Central memory CD8-positive, alpha-beta T cell (primary cell): ENCODE measurements around the gene MISP3.
A peak's percentile ranks its signal among the peaks of the same experiment; 100 is the strongest.

Experiments used
- ATAC-seq: fragments of 150-1000 bp; cut with Tn5 transposase; replicated peaks from 2 replicates; pipeline ENCODE4 v1.10.0; 2022; ENCODE audit warnings: mild to moderate bottlenecking, moderate FRiP score, moderate number of reproducible peaks; ENCODE audit not compliant: poor library complexity, severe bottlenecking; ENCODE audit errors: extremely low read depth
- DNase-seq, 2 donors: peaks; one replicate each; pipeline ENCODE4 v3.0.0; 2021; ENCODE audit warnings: low spot score in 2 of 2
- H3K27ac Mint-ChIP-seq: one replicate; pipeline ENCODE4 v1.8.0; 2022; ENCODE audit warnings: low read depth, mild to moderate bottlenecking, moderate library complexity, mixed read lengths
- H3K27me3 Mint-ChIP-seq: one replicate; pipeline ENCODE4 v1.8.0; 2022; ENCODE audit warnings: mixed read lengths
- H3K36me3 Mint-ChIP-seq: one replicate; pipeline ENCODE4 v1.8.0; 2022; ENCODE audit warnings: mild to moderate bottlenecking, moderate library complexity, mixed read lengths; ENCODE audit not compliant: insufficient read depth
- H3K4me1 Mint-ChIP-seq: one replicate; pipeline ENCODE4 v1.8.0; 2022; ENCODE audit warnings: mixed read lengths
- H3K4me3 Mint-ChIP-seq: one replicate; pipeline ENCODE4 v1.8.0; 2022; ENCODE audit warnings: mild to moderate bottlenecking, moderate library complexity, mixed read lengths
- H3K9me3 Mint-ChIP-seq: one replicate; pipeline ENCODE4 v1.8.0; 2022; ENCODE audit warnings: mixed read lengths

MISP3 gene

DNA sequence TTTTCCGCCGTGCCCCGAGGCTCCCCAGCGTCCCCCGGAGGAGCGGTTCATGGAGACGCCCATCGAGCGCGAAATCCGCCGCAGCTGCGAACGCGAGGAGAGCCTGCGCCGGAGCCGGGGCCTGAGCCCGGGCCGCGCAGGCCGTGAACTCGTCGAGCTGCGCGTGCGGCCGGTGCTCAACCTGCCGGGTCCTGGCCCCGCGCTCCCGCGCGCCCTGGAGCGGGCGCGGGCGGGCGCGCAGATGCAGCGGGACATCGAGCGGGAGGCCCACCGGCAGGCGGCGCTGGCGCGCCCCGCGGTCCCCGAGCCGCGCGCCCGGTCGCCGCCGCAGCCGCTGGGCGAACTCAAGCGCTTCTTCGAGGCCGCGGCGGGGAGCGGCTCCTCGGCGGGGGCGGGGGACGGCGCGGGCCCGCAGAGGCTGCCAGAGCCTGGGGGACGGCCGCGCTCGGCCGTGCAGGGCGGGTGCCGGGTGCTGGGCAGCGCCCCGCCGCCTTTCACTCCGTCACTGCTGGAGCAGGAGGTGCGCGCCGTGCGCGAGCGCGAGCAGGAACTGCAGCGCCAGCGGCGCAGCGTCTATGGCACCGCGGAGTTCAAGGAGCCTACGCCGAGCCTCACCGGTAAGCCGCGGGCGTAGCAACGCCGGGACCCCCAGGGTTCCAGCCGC, 807 bp downstream of the MISP3 start:
- Mint-ChIP-seq H3K36me3 (peaks cover 14% of the 10 kb centered on the region), H3K9me3 (no peaks in the 10 kb centered on the region), H3K27me3 (no peaks in the 10 kb centered on the region), H3K4me1 (peaks cover 15% of the 10 kb centered on the region), H3K27ac (peak overlapping the region; percentile 97), H3K4me3 (peak overlapping the region; percentile 98)
- DNase-seq (peak; percentile 70 to 72), ATAC-seq (peak; percentile 74)

DNA sequence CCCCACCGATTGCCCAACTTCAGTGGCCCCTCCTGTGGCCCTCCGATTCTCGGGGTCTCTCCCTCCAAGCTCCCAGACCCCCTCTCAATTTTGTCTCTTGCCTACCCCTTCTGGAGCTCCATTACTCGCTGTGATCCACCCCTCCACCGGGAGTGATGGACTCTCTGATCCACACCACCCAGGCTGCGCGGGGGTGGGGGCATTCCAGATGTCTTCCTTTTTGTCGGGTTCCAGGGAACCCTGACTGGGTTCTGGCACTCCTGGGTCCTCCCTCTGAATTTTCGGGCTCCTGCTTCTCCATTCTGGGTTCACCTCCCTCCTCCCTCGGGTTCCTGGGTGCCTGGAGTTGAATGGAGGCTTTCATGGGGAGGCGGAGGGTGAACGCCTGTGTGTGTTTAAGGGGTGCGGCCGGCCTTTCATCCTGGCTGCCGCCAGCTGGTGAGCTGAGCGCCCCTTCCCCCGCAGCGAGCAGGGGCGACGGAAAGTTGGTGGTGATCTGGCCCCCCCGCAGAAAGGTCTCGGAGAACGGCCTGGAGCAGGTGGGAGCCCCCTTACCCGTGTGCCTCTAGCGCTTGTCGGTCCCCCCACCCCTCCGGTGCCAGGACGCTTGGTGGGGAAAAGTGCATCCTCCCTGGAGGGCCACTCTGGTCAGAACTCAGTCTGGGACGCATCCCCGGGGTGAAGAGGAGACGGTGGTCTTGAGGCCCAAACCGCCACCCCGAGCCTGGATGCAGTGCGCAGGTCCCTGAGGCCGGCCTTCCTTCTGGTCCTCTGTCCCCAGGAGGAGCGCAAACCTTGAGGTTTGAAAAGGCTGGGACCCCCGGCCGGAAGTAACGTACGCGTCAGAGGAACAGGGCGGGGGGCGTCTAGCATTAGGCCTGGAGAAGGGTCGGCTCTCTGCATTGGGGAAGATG, 1.6 kb downstream of the MISP3 start:
- Mint-ChIP-seq H3K27me3 (no peaks in the 10 kb centered on the region), H3K27ac (peak overlapping the region; percentile 97), H3K9me3 (no peaks in the 10 kb centered on the region), H3K36me3 (peaks cover 14% of the 10 kb centered on the region), H3K4me3 (peak overlapping the region; percentile 98), H3K4me1 (peaks cover 15% of the 10 kb centered on the region)
- no peak for DNase-seq
- ATAC-seq, result peak; percentile 9

- Mint-ChIP-seq H3K27ac (no peak overlapping the region), H3K36me3 (peaks cover 21% of the 10 kb centered on the region), H3K27me3 (no peaks in the 10 kb centered on the region), H3K4me3 (no peak overlapping the region), H3K9me3 (no peaks in the 10 kb centered on the region), H3K4me1 (peaks cover 26% of the 10 kb centered on the region)
- ATAC-seq (no peak), DNase-seq (no peak)
Observed at GRCh38 chr19:14078411-14078810, 5.8 kb downstream of the MISP3 start.

GRCh38 chr19:14080887-14081796, 8.6 kb downstream of the MISP3 start:
- peak; percentile 96 for ATAC-seq
- Mint-ChIP-seq H3K4me3 (peak overlapping the region; percentile 82), H3K27me3 (no peaks in the 10 kb centered on the region), H3K4me1 (peaks cover 11% of the 10 kb centered on the region), H3K27ac (peak overlapping the region; percentile 94), H3K36me3 (peaks cover 9% of the 10 kb centered on the region), H3K9me3 (no peaks in the 10 kb centered on the region)
- peak; percentile 100 for DNase-seq

DNA sequence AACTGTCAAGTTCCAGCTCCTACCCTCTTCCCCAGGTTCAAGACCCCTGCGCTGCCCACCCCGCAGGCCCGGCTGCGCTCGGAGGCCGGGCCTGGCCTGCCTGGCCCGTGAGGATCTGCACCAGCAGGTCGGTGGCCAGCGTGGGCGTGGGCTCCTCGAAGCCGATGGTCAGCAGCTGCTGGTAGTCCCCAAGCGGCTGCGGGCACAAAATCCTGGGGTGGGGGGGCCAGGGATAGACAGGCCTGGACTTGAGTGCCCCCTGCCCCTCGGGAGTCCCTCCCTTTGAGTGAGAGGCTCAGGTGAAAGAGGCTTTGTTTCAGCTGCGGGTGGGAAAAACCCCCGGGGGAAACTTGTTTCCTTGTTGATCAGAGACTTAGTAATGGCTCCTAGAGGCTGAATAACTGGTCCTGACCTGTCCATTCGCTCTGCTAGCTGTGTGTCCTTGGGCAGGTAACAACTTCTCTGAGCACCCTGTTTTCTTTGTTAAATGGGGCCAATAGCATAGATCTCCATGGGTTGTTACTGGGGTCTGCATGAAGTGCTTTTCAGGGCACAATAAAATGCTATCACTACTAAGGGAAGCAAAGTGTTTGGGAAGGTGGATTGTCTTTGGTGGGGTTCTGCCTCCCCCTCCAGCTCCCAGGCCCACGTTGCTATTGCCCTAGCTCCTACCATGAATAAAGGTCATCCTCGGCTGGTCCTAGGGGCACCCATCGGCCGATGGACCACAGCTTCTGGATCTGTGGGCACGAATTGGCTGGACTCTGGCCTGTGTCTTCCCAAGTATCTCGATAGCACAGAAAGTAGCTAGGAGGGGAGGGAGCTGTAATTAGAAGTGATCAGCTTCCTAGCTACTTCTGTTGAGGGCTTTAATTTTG, 9.4 kb downstream of the MISP3 start:
- ATAC-seq, result peak; percentile 34
- Mint-ChIP-seq H3K27me3 (no peaks in the 10 kb centered on the region), H3K36me3 (peaks cover 7% of the 10 kb centered on the region), H3K4me3 (peak overlapping the region; percentile 82), H3K4me1 (peaks cover 11% of the 10 kb centered on the region), H3K27ac (peak overlapping the region; percentile 94), H3K9me3 (no peaks in the 10 kb centered on the region)
- no peak for DNase-seq

DNA sequence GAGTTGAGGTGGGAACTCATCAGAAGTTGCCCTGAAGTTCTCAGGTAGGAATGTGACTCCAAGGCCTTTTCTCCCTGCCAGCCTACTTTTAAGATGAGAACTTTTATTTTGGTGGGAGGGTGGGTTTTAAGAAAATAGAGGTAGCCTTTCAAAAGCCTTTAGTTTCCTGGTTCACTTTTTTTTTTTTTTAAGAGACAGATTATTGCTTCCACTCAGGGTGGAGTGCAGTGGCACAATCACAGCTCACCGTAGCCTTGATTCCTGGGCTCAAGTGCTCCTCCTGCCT, 10.0 kb downstream of the MISP3 start:
- H3K27ac Mint-ChIP-seq, result no peak overlapping the region
- ATAC-seq, result no peak

DNA sequence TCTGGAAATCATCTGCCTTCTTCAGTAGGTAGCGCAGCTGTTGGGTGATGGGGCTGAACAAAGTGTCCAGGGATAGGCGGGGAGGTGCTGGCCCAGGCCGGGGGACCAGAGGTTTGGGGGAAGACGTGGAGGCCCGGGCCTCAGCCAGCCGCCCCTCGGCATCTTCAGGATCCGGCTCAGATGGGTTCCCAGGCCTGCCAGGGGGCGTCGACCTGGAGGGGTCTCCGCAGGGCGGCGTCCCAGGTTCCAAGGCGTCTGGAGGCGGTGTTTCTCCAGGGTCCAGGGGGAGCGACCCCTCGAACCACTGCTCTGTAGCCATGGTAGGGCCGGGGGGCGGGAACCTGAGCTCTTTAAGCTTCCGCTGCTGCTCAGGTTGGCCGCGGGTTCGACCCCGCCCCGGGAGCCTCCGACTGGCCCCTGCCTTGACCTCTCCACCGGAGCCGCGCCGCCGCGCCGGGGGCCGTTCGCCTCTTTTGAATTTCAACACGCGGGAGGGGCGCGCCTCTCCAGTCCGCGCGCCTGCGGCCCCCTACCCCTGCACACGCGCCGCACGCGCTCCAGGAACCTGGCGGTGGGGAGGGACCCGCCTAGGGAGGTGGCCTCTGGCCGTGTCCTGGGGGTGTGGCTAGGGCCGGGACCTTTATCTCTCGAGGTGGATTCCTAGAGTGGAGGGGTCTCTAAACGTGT, 12.9 kb downstream of the MISP3 start, which contains the start of gene C19orf67:
C19orf67 (minus strand) TSS at position 475 of the 687 bp plus-strand sequence; CDS start at position 319, 156 bp downstream.
- peaks cover 17% of the 10 kb centered on the region for H3K4me1 Mint-ChIP-seq
- ATAC-seq, result no peak
- H3K9me3 Mint-ChIP-seq, result no peaks in the 10 kb centered on the region
- peaks cover 20% of the 10 kb centered on the region for H3K36me3 Mint-ChIP-seq
- H3K27ac Mint-ChIP-seq, result no peak within 1 kb of the TSS
- H3K4me3 Mint-ChIP-seq, result no peak within 1 kb of the TSS
- no peaks in the 10 kb centered on the region for H3K27me3 Mint-ChIP-seq
- no peak for DNase-seq

More for the DNA sequence above, 10.0 kb downstream of the MISP3 start:
- no peaks in the 10 kb centered on the region for H3K9me3 Mint-ChIP-seq
- DNase-seq, result no peak
- H3K27me3 Mint-ChIP-seq, result no peaks in the 10 kb centered on the region
- peak overlapping the region; percentile 82 for H3K4me3 Mint-ChIP-seq
- H3K4me1 Mint-ChIP-seq, result peaks cover 11% of the 10 kb centered on the region
- H3K36me3 Mint-ChIP-seq, result peaks cover 7% of the 10 kb centered on the region

DNA sequence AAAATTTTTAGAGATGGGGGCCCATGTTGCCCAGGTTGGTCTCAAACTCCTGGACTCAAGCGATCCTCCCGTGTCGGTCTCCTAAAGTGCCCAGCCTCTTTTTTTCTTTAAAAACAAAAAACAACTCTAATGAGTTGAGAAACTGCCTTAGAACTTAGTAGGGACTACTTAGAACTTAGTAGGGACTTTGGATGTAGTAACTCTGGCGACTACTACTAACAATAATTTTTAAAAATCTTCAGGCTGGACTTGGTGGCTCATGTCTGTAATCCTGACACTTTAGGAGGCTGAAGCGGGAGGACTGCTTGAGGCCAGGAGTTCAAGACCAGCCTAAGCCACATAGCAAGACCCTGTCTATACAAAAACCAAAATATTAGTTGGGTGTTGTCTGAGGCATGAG, 13.5 kb downstream of the MISP3 start:
- no peak overlapping the region for H3K27ac Mint-ChIP-seq
- H3K4me1 Mint-ChIP-seq, result peaks cover 11% of the 10 kb centered on the region

GRCh38 chr19:14088634-14089411, 16.2 kb downstream of the MISP3 start:
- H3K36me3 Mint-ChIP-seq, result peaks cover 23% of the 10 kb centered on the region
- no peaks in the 10 kb centered on the region for H3K9me3 Mint-ChIP-seq
- DNase-seq (no peak), ATAC-seq (no peak)
- H3K27ac Mint-ChIP-seq, result no peak overlapping the region
- no peaks in the 10 kb centered on the region for H3K27me3 Mint-ChIP-seq
- H3K4me3 Mint-ChIP-seq, result peak overlapping the region; percentile 73
- H3K4me1 Mint-ChIP-seq, result peaks cover 17% of the 10 kb centered on the region

More for the DNA sequence above, 13.5 kb downstream of the MISP3 start:
- DNase-seq (no peak), ATAC-seq (no peak)
- peaks cover 20% of the 10 kb centered on the region for H3K36me3 Mint-ChIP-seq
- H3K9me3 Mint-ChIP-seq, result no peaks in the 10 kb centered on the region
- H3K27me3 Mint-ChIP-seq, result no peaks in the 10 kb centered on the region
- H3K4me3 Mint-ChIP-seq, result no peak overlapping the region

- DNase-seq (no peak), ATAC-seq (no peak)
- H3K4me3 Mint-ChIP-seq, result peak overlapping the region; percentile 73
- H3K4me1 Mint-ChIP-seq, result peaks cover 17% of the 10 kb centered on the region
- H3K9me3 Mint-ChIP-seq, result no peaks in the 10 kb centered on the region
- H3K27ac Mint-ChIP-seq, result no peak overlapping the region
- H3K27me3 Mint-ChIP-seq, result no peaks in the 10 kb centered on the region
- peaks cover 23% of the 10 kb centered on the region for H3K36me3 Mint-ChIP-seq
Observed at GRCh38 chr19:14089412-14089661, 16.8 kb downstream of the MISP3 start.
